HG02798 (cell line): ENCODE results near the gene CHMP4A.
"Not testable (repeated sequence)": the region's sequence is repeated elsewhere in the genome, so short reads cannot be mapped to it uniquely, and the experiment has no call there.

Experiments used
- ATAC-seq: cut with Tn5 transposase; IDR thresholded peaks from one replicate; pipeline ENCODE4 v1.9.1; 2021; ENCODE audit warnings: mild to moderate bottlenecking; ENCODE audit not compliant: unreplicated experiment, poor library complexity

Gene CHMP4A

GRCh38 chr14:24231263-24232120, 18.2 kb upstream of the CHMP4A start:
- no peak for ATAC-seq

DNA sequence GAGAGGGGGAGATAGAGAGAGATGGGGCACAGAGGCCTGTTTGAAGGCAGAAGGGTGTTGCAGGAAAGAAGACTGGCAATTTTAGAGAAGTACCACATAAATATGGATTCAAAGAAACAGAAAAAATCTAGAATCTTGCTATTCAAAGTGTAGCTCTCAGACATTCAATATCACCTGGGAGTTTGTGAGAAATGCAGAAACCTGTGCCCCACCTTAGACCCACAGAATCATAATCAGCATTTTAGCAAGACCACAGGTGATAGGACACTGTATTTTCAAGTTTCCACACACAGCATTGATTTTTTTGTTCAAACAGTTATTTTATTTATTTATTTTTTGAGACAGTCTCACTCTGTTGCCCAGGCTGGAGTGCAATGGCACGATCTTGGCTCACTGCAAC, 15.6 kb upstream of the CHMP4A start:
- ATAC-seq = no peak

DNA sequence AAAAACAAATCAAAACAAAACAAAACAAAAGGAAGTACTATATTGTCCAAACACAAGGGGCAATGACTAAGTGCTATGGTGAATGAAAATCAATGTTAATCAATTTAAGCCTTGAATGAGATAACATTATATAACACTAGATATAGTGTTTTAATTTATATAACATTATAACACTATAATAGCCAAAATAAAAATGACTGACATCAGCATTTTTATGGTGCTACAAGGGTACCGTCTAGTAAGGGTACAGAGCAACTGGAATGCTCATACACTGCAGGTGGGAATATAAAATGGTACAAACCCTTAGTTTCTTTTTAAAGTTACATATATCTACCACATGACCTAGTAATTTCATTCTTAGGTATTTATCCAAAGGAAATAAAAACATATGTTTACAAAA, 13.2 kb upstream of the CHMP4A start:
- no peak for ATAC-seq

DNA sequence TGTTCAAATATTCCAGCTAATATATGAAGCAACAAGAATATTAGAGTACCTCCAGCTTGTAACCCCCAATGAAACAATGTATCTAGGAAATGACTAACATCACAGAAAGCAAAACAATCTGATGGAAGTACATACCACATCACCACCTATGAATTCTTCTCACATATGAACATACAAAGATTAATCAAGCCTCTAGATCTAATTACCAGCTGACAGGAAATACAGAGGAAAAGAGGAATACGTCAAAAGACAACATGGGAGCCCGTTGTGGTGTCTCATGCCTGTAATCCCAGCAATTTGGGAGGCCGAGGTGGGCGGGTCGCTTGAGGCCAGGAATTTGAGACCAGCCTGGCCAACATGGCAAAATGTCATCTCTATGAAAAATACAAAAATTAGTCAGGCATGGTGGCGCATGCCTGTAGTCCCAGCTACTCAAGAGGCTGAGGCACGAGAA, 11.4 kb upstream of the CHMP4A start:
- no peak for ATAC-seq

DNA sequence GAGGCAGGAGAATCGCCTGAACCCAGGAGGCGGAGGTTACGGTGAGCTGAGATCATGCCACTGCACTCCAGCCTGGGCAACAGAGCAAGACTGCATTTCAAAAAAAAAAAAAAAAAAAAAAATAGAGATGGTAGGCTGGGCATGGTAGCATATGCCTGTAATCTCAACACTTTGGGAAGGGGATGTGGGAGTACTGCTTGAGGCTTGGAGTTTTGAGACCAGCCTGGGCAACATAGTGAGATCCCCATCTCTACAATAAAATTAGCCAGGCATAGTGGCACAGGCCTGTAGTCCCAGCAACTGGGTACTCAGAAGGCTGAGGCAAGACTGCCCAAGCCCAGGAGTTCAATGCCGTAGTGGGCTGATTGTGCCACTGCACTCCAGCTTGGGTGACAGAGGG, 9.7 kb upstream of the CHMP4A start:
- not testable (repeated sequence) for ATAC-seq

GRCh38 chr14:24219521-24219920, 6.2 kb upstream of the CHMP4A start:
- ATAC-seq = no peak

GRCh38 chr14:24219080-24219479, 5.8 kb upstream of the CHMP4A start:
- ATAC-seq = no peak

GRCh38 chr14:24216876-24217275, 3.6 kb upstream of the CHMP4A start:
- ATAC-seq = not testable (repeated sequence)

DNA sequence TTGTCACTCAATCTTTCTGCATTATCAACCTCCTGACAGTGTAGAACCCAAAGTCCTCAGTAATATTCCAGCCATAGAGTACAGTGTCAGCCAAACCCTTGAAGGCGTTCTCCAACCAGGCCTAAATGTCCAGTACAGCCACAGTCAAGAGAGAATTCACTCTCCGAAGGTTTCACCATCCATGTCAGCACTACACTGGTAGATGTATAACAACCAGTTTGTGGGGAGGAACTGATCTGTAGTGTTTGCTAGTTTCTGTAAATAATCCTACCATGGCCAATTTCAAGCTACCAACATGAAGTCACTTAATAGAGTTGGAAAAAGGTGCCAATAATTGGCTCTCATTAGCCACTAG, 3.0 kb upstream of the CHMP4A start:
- no peak for ATAC-seq

GRCh38 chr14:24215495-24216344, 2.4 kb upstream of the CHMP4A start, which contains the start of gene MDP1:
Gene MDP1 (minus strand): TSS chr14:24216066. CDS start chr14:24215955, 111 bp downstream.
- ATAC-seq = peak; percentile 74

GRCh38 chr14:24213866-24214662, 776 bp upstream of the CHMP4A start:
- ATAC-seq = no peak

DNA sequence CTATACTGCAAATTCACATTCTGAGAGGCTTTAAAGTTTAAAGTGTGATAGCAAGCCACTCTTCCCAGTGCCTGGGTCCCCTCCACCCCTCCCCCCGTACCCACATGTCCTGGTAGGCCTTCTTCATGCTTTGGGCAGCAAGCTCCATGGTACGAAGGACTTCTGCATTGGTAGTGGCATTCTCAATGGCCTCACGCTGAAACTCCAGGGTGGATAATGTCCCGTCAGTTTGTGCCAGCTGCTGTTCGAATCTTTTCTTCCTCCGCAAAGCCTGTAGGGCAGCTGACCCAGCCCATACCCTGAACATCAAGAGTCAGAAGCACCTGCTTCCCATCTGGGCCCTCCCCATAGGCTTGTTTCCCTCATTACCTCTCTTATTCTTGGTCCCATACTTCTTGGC, 2.0 kb downstream of the CHMP4A start:
- ATAC-seq = no peak

GRCh38 chr14:24207625-24208024, 5.7 kb downstream of the CHMP4A start:
- ATAC-seq = no peak

GRCh38 chr14:24207104-24207551, 6.2 kb downstream of the CHMP4A start:
- no peak for ATAC-seq

- no peak for ATAC-seq
These were observed 6.8 kb downstream of the CHMP4A start for GRCh38 chr14:24206260-24207103.

DNA sequence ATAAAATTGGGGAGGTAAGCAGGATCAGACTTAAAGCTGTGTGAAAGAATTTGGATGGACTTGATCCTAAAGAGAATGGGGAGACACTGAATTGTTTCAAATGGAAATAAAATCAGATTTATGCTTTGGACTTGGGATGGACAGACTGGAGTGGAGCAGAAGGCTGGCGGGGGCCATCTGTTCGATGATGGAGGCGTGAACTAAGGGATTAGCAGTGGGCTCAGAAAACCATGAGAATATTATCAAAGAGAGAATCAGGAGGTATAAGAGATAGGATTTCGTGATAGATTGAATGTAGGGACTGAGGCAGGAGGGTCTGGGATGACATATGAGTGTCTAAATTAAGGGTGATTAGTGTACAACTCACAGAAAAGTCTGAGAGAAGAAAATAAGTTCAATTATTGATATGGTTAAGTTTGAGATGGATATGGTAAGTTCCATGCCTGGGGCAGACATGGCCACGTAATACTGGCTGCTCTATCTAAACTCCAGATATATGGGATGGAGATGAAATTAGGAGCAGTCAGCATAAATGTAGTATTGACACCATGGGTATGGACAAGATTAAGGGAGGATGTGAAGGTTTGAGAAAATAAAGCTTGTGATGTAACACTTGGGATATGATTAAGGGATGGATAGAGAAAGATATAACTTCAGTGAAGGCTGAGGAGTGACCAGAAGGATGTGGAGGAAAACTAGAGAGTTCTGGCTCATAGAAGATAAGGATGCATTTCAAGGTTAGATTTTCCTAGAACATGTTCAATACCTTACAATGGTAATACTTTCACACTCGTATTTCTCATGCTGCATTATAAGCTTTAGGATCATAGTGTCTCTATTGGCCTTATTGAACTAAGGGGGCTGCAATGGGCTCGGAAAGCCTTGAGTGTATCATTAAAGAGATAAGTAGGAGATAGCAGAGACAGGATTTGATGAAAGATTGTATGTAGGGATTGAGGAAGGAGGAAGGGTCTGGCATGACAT, 8.8 kb downstream of the CHMP4A start:
- ATAC-seq = no peak

- not testable (repeated sequence) for ATAC-seq
These were observed 9.9 kb downstream of the CHMP4A start for GRCh38 chr14:24203249-24203886.

- ATAC-seq = not testable (repeated sequence)
These were observed 10.8 kb downstream of the CHMP4A start for GRCh38 chr14:24202538-24202937.
